Activated CD4-positive, alpha-beta T cell treated with anti-CD3 and anti-CD28 coated beads for 36 hours (primary cell): ENCODE measurements around the gene CD101. TPM values are rescaled to one million over a fixed set of nuclear protein-coding genes. Genes with fewer than 3 reads are reported as not detected.

Experiments
- ATAC-seq: fragments of 200-7000 bp; cut with Tn5 transposase; one replicate; pipeline ENCODE4 v1.10.0; 2021; ENCODE audit warnings: mild to moderate bottlenecking, moderate library complexity
- CTCF ChIA-PET: fragments of 350-600 bp; sonication (Branson Sonifier 250); formaldehyde crosslinking; loops from one replicate; lab custom pipeline; 2021; ENCODE audit warnings: antibody characterized with exemption; lab: Charles Lee
- POLR2A ChIA-PET: fragments of 350-600 bp; sonication (Branson Sonifier 250); formaldehyde crosslinking; loops from one replicate; lab custom pipeline; 2021; ENCODE audit warnings: antibody characterized with exemption, inconsistent platforms; lab: Charles Lee
- DNase-seq: peaks from one replicate; pipeline ENCODE4 v3.0.0-alpha.2; 2020
- H3K27ac Mint-ChIP-seq: one replicate; pipeline ENCODE4 v1.8.0; 2021; ENCODE audit warnings: mixed read lengths
- H3K27me3 Mint-ChIP-seq: one replicate; pipeline ENCODE4 v1.8.0; 2021; ENCODE audit warnings: mixed read lengths
- H3K36me3 Mint-ChIP-seq: one replicate; pipeline ENCODE4 v1.8.0; 2021; ENCODE audit warnings: low read depth, mixed read lengths
- H3K4me1 Mint-ChIP-seq: one replicate; pipeline ENCODE4 v1.8.0; 2021; ENCODE audit warnings: mixed read lengths
- H3K4me3 Mint-ChIP-seq: one replicate; pipeline ENCODE4 v1.8.0; 2021; ENCODE audit warnings: mild to moderate bottlenecking, moderate library complexity, mixed read lengths
- H3K9me3 Mint-ChIP-seq: one replicate; pipeline ENCODE4 v1.8.0; 2021; ENCODE audit warnings: low read depth, mixed read lengths
- intact Hi-C, 2 experiments: fragments of 100-400 bp; cut with DNase I in 1 of 2; cut with micrococcal nuclease in 1 of 2; formaldehyde crosslinking; loops; one replicate each; pipeline versions ENCODE4 v1.14.2 to v1.15.1; 2022 to 2024; cut with DNase I, micrococcal nuclease
- total RNA-seq, 2 experiments: library from RNA; stranded (reverse); gene quantifications; one replicate each; pipeline ENCODE4 v1.2.3, GENCODE V29; 2021

Gene CD101
- total RNA-seq, 2 experiments from 2014 or later = 0.30 to 0.60 TPM

GRCh38 chr1:117069220-117069844 is 67.8 kb downstream of the CD101 start:
- Mint-ChIP-seq H3K27ac (no peak overlapping the region), H3K4me3 (no peak overlapping the region), H3K9me3 (no peaks in the 10 kb centered on the region), H3K27me3 (no peaks in the 10 kb centered on the region), H3K4me1 (peaks cover 26% of the 10 kb centered on the region), H3K36me3 (peaks cover 52% of the 10 kb centered on the region)
- ATAC-seq = peak; percentile 33
- ChIA-PET CTCF (interaction anchor here (0.8 to 8.8 kb wide), 7 partner anchors 13 to 686 kb away, joined by 3 to 89 read pairs (median 3); no protein-coding TSS in a partner anchor), POLR2A (no interaction called here)
- no peak for DNase-seq
- intact Hi-C loops = loop anchor here (5.0 to 10.0 kb wide), 3 partner anchors 295 to 688 kb away; partner anchors contain the start of gene MAN1A2 (in 1 of the 2)

- POLR2A ChIA-PET = no interaction called here
- Mint-ChIP-seq H3K27me3 (no peaks in the 10 kb centered on the region), H3K4me1 (peaks cover 30% of the 10 kb centered on the region), H3K27ac (no peak overlapping the region), H3K9me3 (no peaks in the 10 kb centered on the region), H3K4me3 (no peak overlapping the region), H3K36me3 (peaks cover 54% of the 10 kb centered on the region)
- ATAC-seq (peak; percentile 83), DNase-seq (no peak)
- intact Hi-C loops = no loop called here
- CTCF ChIA-PET = interaction anchor here (1.0 to 8.8 kb wide), 5 partner anchors 8 to 474 kb away, joined by 3 to 89 read pairs (median 4); no protein-coding TSS in a partner anchor
Measured at GRCh38 chr1:117070124-117070523, 68.6 kb downstream of the CD101 start.

- ATAC-seq (peak; percentile 7), DNase-seq (peak; percentile 31)
- ChIA-PET CTCF (interaction anchor here (0.6 to 1.5 kb wide), 8 partner anchors 10 to 262 kb away, joined by 3 to 9 read pairs (median 6); partner anchors contain the start of gene TTF2), POLR2A (interaction anchor here (0.8 to 1.4 kb wide), 8 partner anchors 9 to 338 kb away, joined by 3 to 26 read pairs (median 7); partner anchors contain the start of gene TTF2)
- no peak overlapping the region for H3K4me3 Mint-ChIP-seq
- H3K27ac Mint-ChIP-seq = peak overlapping the region; percentile 66
- H3K27me3 Mint-ChIP-seq = no peaks in the 10 kb centered on the region
- H3K4me1 Mint-ChIP-seq = peaks cover 38% of the 10 kb centered on the region
- H3K36me3 Mint-ChIP-seq = peaks cover 76% of the 10 kb centered on the region
- H3K9me3 Mint-ChIP-seq = no peaks in the 10 kb centered on the region
- intact Hi-C loops = loop anchor here (1.0 to 5.0 kb wide), 5 partner anchors 14 to 586 kb away; no protein-coding TSS in a partner anchor
Measured at GRCh38 chr1:117076648-117077047, 75.1 kb downstream of the CD101 start.

- H3K27me3 Mint-ChIP-seq = no peaks in the 10 kb centered on the region
- peaks cover 40% of the 10 kb centered on the region for H3K4me1 Mint-ChIP-seq
- intact Hi-C loops = loop anchor here (1.0 to 5.0 kb wide), 5 partner anchors 14 to 585 kb away; no protein-coding TSS in a partner anchor
- peak; percentile 78 for DNase-seq
- peaks cover 78% of the 10 kb centered on the region for H3K36me3 Mint-ChIP-seq
- CTCF ChIA-PET = interaction anchor here (0.6 to 1.5 kb wide), 11 partner anchors 10 to 352 kb away, joined by 3 to 9 read pairs (median 4); partner anchors contain the start of gene TTF2
- ATAC-seq = peak; percentile 99
- no peaks in the 10 kb centered on the region for H3K9me3 Mint-ChIP-seq
- POLR2A ChIA-PET = interaction anchor here (0.7 to 1.4 kb wide), 9 partner anchors 10 to 354 kb away, joined by 3 to 26 read pairs (median 6); partner anchors contain the start of gene TTF2
- H3K4me3 Mint-ChIP-seq = no peak overlapping the region
- peak overlapping the region; percentile 86 for H3K27ac Mint-ChIP-seq
Measured at GRCh38 chr1:117077267-117077666, 75.7 kb downstream of the CD101 start.

- CTCF ChIA-PET = interaction anchor here (0.6 to 1.7 kb wide), 2 partner anchors 14 to 17 kb away, joined by 4 read pairs; no protein-coding TSS in a partner anchor
- Mint-ChIP-seq H3K4me3 (no peak overlapping the region), H3K27me3 (no peaks in the 10 kb centered on the region), H3K36me3 (peaks cover 87% of the 10 kb centered on the region), H3K9me3 (no peaks in the 10 kb centered on the region), H3K4me1 (peaks cover 61% of the 10 kb centered on the region), H3K27ac (no peak overlapping the region)
- DNase-seq (no peak), ATAC-seq (no peak)
- intact Hi-C loops = loop anchor here in 1 of 2 experiments (5.0 kb wide), 3 partner anchors 283 to 702 kb away; no protein-coding TSS in a partner anchor
- POLR2A ChIA-PET = no interaction called here
Measured at GRCh38 chr1:117079737-117080136, 78.2 kb downstream of the CD101 start.

GRCh38 chr1:117084231-117084630 is 82.7 kb downstream of the CD101 start:
- Mint-ChIP-seq H3K27ac (no peak overlapping the region), H3K36me3 (peaks cover 65% of the 10 kb centered on the region), H3K4me1 (peaks cover 26% of the 10 kb centered on the region), H3K27me3 (no peaks in the 10 kb centered on the region), H3K4me3 (no peak overlapping the region), H3K9me3 (no peaks in the 10 kb centered on the region)
- CTCF ChIA-PET = no interaction called here
- DNase-seq (no peak), ATAC-seq (no peak)
- intact Hi-C loops = loop anchor here in 1 of 2 experiments (5.0 kb wide), 1 partner anchor 707 kb away; no protein-coding TSS in a partner anchor
- POLR2A ChIA-PET = no interaction called here

Other genes starting within 250 kb of the CD101 start
- 100 to 1,000 TPM; 287 to 291 TPM for gene CD2, start 247.3 kb upstream of the CD101 start, total RNA-seq
- gene PTGFRN, start 91.8 kb upstream of the CD101 start, total RNA-seq = 10 to 100 TPM; 11.6 to 11.8 TPM
- 100 to 1,000 TPM in 1 of 2 experiments, 10 to 100 TPM in 1; 99.7 to 108 TPM for gene TTF2, start 58.6 kb downstream of the CD101 start, total RNA-seq
- under 1 TPM; 0.37 to 0.62 TPM for gene TRIM45, start 120.0 kb downstream of the CD101 start, total RNA-seq
- not detected for gene VTCN1, start 209.2 kb downstream of the CD101 start, total RNA-seq